Measurements from ENCODE around the gene RANBP3. TPM values are rescaled to one million over a fixed set of nuclear protein-coding genes. Genes with fewer than 3 reads are reported as not detected.
"Not testable (repeated sequence)": the region's sequence is repeated elsewhere in the genome, so short reads cannot be mapped to it uniquely, and the experiment has no call there.

Gene RANBP3
- total and polyA plus RNA-seq, 2 of the 8 experiments (the other 6 are each of a cell fraction or from before 2014, with no cell fraction given) = 95.4 to 122 TPM

- TF ChIP-seq RAD21 (IDR thresholded peaks at IDR 0.05 in 1 of 2, conservative IDR thresholded peaks at IDR 0.05 in 1 of 2; ENCODE audit: low read depth in 2 of 2, low read length in 2 of 2) (no peak), FOSL1 (IDR thresholded peaks at IDR 0.05; ENCODE audit: insufficient read depth, low read depth, low read length) (no peak), POLR2AphosphoS5 (IDR thresholded peaks at IDR 0.05; ENCODE audit: low read depth, low read length) (no peak; the same call in 1 of the 2 replicates), CTBP2 (IDR thresholded peaks at IDR 0.05; ENCODE audit: borderline replicate concordance, insufficient read depth, insufficient read length, low read length) (no peak), NRF1 (IDR thresholded peaks at IDR 0.05; ENCODE audit: low read depth, low read length) (no peak), TEAD4 (IDR thresholded peaks at IDR 0.05; ENCODE audit: low read depth, low read length) (no peak)
These were observed 88.5 kb downstream of the RANBP3 start (continued) for GRCh38 chr19:5889288-5889971.

GRCh38 chr19:5884065-5884811 is 93.7 kb downstream of the RANBP3 start:
- H3K4me3 ChIP-seq (ENCODE audit: extremely low read depth in 1 of 4, insufficient read depth in 2 of 4, low read depth in 3 of 4, low read length in 4 of 4); H2BK12ac ChIP-seq (ENCODE audit: low read depth, low read length); H4K20me1 ChIP-seq (replicated peaks in 1 of 2; ENCODE audit: control insufficient read depth in 1 of 2, insufficient read depth in 2 of 2, low read length in 2 of 2); H2BK120ac ChIP-seq (replicated peaks; ENCODE audit: low read depth, low read length); H2BK5ac ChIP-seq (ENCODE audit: low read depth, low read length); H3K23me2 ChIP-seq (ENCODE audit: low read depth, low read length); H3K14ac ChIP-seq (ENCODE audit: insufficient read length); H3K36me3 ChIP-seq (ENCODE audit: control insufficient read depth in 2 of 4, insufficient read depth in 4 of 4, low read length in 3 of 4); H4K5ac ChIP-seq (ENCODE audit: insufficient read length, low read depth, low read length); H3K27me3 ChIP-seq (replicated peaks in 1 of 4; ENCODE audit: control insufficient read depth in 3 of 4, extremely low read depth in 1 of 4, insufficient read depth in 3 of 4, low read length in 3 of 4); H3K27ac ChIP-seq (ENCODE audit: low read depth, low read length); H2AFZ ChIP-seq (ENCODE audit: low read length); H2BK15ac ChIP-seq (ENCODE audit: low read length); H3K18ac ChIP-seq (ENCODE audit: extremely low read depth, low read length); FAIRE-seq; H3K79me1 ChIP-seq (ENCODE audit: low read depth, low read length); H2BK20ac ChIP-seq (ENCODE audit: low read length); H3K23ac ChIP-seq (ENCODE audit: insufficient read length); DNase-seq (ENCODE audit: low read depth in 1 of 2, low spot score in 2 of 2); H3K9ac ChIP-seq (replicated peaks in 1 of 4; ENCODE audit: extremely low read depth in 1 of 4, low read depth in 3 of 4, low read length in 3 of 4); H3K9me3 ChIP-seq (ENCODE audit: insufficient read depth in 2 of 2, low read depth in 1 of 2, low read length in 1 of 2); H3K4ac ChIP-seq (replicated peaks; ENCODE audit: insufficient read length, low read depth, low read length); H3K4me2 ChIP-seq (ENCODE audit: insufficient read depth in 1 of 2, low read depth in 2 of 2, low read length in 2 of 2); H4K8ac ChIP-seq (ENCODE audit: extremely low read depth, insufficient read depth, low read length); H3K79me2 ChIP-seq (ENCODE audit: control insufficient read depth in 1 of 2, insufficient read depth in 2 of 2, low read length in 2 of 2); H4K91ac ChIP-seq (replicated peaks; ENCODE audit: insufficient read length, low read length); H3K56ac ChIP-seq (replicated peaks; ENCODE audit: insufficient read length, low read depth, low read length); H2AK5ac ChIP-seq (ENCODE audit: low read depth, low read length): not testable (repeated sequence)
- ChIA-PET CTCF (ENCODE audit: partially characterized antibody) (interaction anchor here (0.6 to 1.4 kb wide), 5 partner anchors 13 to 101 kb away, joined by 3 to 7 read pairs (median 5); no protein-coding TSS in a partner anchor), POLR2A (ENCODE audit: partially characterized antibody) (interaction anchor here (1.0 to 3.1 kb wide), 3 partner anchors 8 to 56 kb away, joined by 3 to 13 read pairs (median 6); partner anchors contain the start of genes NDUFA11 and VMAC)
- H3K4me1 ChIP-seq (replicated peaks in 1 of 4; ENCODE audit: control insufficient read depth in 3 of 4, insufficient read depth in 4 of 4, low read length in 3 of 4) = peaks cover 0 to 17% (median 6%) of the 10 kb centered on the region in 4 experiments; a peak in 6 of 7 replicates
- WGBS, 2 experiments (ENCODE audit: extremely low coverage in 1 of 2, insufficient coverage in 1 of 2, insufficient read length in 1 of 2, insufficient replicate concordance in 2 of 2, low coverage in 1 of 2, low lambda C conversion rate in 2 of 2, missing lambda C conversion rate in 1 of 2) = 81% methylated on average over 11 of the region's 11 CpGs; no CpG with 5 or more reads in 1 of the 2 experiments

All from H1 (cell line).